HepG2 (cell line): ENCODE measurements around the gene RGS7. TPM values are rescaled to one million over a fixed set of nuclear protein-coding genes. Genes with fewer than 3 reads are reported as not detected.
"Not testable (repeated sequence)": the region's sequence is repeated elsewhere in the genome, so short reads cannot be mapped to it uniquely, and the experiment has no call there.

Source experiments
- ATAC-seq: fragments of 200-7000 bp; cut with Tn5 transposase; 3 replicates; pipeline ENCODE4 v1.9.1; 2020; ENCODE audit warnings: mild to moderate bottlenecking, moderate library complexity
- BruUV-seq: library from RNA; stranded (reverse); fragments of 400-500 nt; replicated peaks from 2 replicates; lab custom pipeline; 2021; lab: Mats Ljungman, UMichigan
- CTCF ChIA-PET: fragments of 300-600 bp; formaldehyde crosslinking; extraction: SDS; loops from one replicate; lab custom pipeline; 2021; ENCODE audit warnings: low total read pairs, inconsistent platforms, low intra/inter-chr PET ratio; lab: Yijun Ruan, JAX
- POLR2A ChIA-PET: fragments of 350-600 bp; sonication (Branson Sonifier 250); formaldehyde crosslinking; loops from one replicate; lab custom pipeline; 2020; ENCODE audit warnings: antibody characterized with exemption, inconsistent platforms; lab: Yijun Ruan, JAX
- DNase-seq: peaks from one replicate; pipeline ENCODE4 v3.0.0-alpha.2; 2015; ENCODE audit warnings: low spot score
- FAIRE-seq: peaks from 3 replicates; lab custom pipeline; 2011; peaks lifted over from hg19 to GRCh38; lab: Jason Lieb, UNC
- H2AFZ ChIP-seq: one replicate; pipeline ENCODE4 v1.6.1; 2011; ENCODE audit warnings: low read length, inconsistent platforms
- H3K27ac ChIP-seq: fragments of 300-600 bp; 3 replicates; pipeline ENCODE4 v1.8.0; 2011; ENCODE audit warnings: mixed run types, mild to moderate bottlenecking, mixed read lengths, low read length, inconsistent platforms; ENCODE audit not compliant: insufficient read depth; ENCODE audit errors: extremely low read length
- H3K27me3 ChIP-seq, 2 experiments: fragments of 200-600 bp in 1 of 2; 2 replicates in 1 of 2; 3 replicates in 1 of 2; pipeline versions ENCODE4 v1.6.0 to v1.8.0; 2011; ENCODE audit warnings: low read length in 2 of 2, mild to moderate bottlenecking in 2 of 2, moderate library complexity in 2 of 2, inconsistent platforms in 1 of 2; ENCODE audit not compliant: insufficient read depth in 2 of 2, control insufficient read depth in 1 of 2
- H3K36me3 ChIP-seq, 2 experiments: fragments of 200-600 bp in 1 of 2; replicated peaks in 1 of 2; 2 replicates in 1 of 2; 3 replicates in 1 of 2; pipeline versions ENCODE4 v1.5.1 to v1.8.0; 2011; ENCODE audit warnings: low read length in 2 of 2, inconsistent platforms in 1 of 2; ENCODE audit not compliant: insufficient read depth in 2 of 2, control insufficient read depth in 1 of 2
- H3K4me1 ChIP-seq: 2 replicates; pipeline ENCODE4 v1.5.1; 2012; ENCODE audit warnings: low read length, inconsistent platforms; ENCODE audit not compliant: insufficient read depth
- H3K4me2 ChIP-seq: 2 replicates; pipeline ENCODE4 v1.6.0; 2011; ENCODE audit warnings: low read depth, low read length, inconsistent platforms
- H3K4me3 ChIP-seq, 3 experiments: fragments of 200-600 bp in 1 of 3; sonication (generic), shearing (Covaris generic) in 1 of 3; replicated peaks in 1 of 3; 2 replicates each; pipeline ENCODE4 v1.5.1; 2011 to 2016; ENCODE audit warnings: low read length in 3 of 3, inconsistent platforms in 2 of 3, low read depth in 2 of 3, mild to moderate bottlenecking in 2 of 3, control low read depth in 1 of 3, mixed read lengths in 1 of 3; ENCODE audit not compliant: insufficient read depth in 1 of 3
- H3K79me2 ChIP-seq: one replicate; pipeline ENCODE4 v1.6.1; 2011; ENCODE audit warnings: low read length, inconsistent platforms; ENCODE audit not compliant: insufficient read depth
- H3K9ac ChIP-seq: 2 replicates; pipeline ENCODE4 v1.6.0; 2011; ENCODE audit warnings: mild to moderate bottlenecking, low read depth, low read length, inconsistent platforms; ENCODE audit not compliant: insufficient read depth
- H3K9me3 ChIP-seq: 2 replicates; pipeline ENCODE4 v1.5.1; 2012; ENCODE audit warnings: mild to moderate bottlenecking, low read length
- H4K20me1 ChIP-seq: 2 replicates; pipeline ENCODE4 v1.6.0; 2011; ENCODE audit warnings: inconsistent platforms, mild to moderate bottlenecking, low read length, moderate library complexity; ENCODE audit not compliant: insufficient read depth
- EHMT2 ChIP-seq: fragments of 200-600 bp; sonication (generic); IDR thresholded peaks from 2 replicates; pipeline ENCODE4 v1.7.0; 2017; ENCODE audit warnings: antibody characterized with exemption, low read depth, low read length, borderline replicate concordance
- FIP1L1 ChIP-seq: fragments of 200-400 bp; formaldehyde crosslinking; IDR thresholded peaks from 2 replicates; pipeline ENCODE4 v1.6.1; 2018; ENCODE audit warnings: low read depth, mild to moderate bottlenecking, low read length, moderate library complexity, borderline replicate concordance; ENCODE audit not compliant: insufficient read depth
- SATB2 ChIP-seq: sonication (generic); formaldehyde crosslinking; IDR thresholded peaks from 2 replicates; pipeline ENCODE4 v1.5.0; 2020; ENCODE audit warnings: missing genetic modification reagents
- SMYD3 ChIP-seq: sonication (generic); formaldehyde crosslinking; IDR thresholded peaks from 2 replicates; pipeline ENCODE4 v1.8.1; 2023; ENCODE audit warnings: mild to moderate bottlenecking, missing genetic modification reagents
- SRSF9 ChIP-seq: fragments of 200-400 bp; formaldehyde crosslinking; IDR thresholded peaks from 2 replicates; pipeline ENCODE4 v1.6.1; 2018; ENCODE audit warnings: borderline replicate concordance, mild to moderate bottlenecking, low read depth, low read length; ENCODE audit not compliant: insufficient read depth, poor library complexity, severe bottlenecking
- SUZ12 ChIP-seq: fragments of 150-350 bp; IDR thresholded peaks from 2 replicates; pipeline ENCODE4 v1.6.1; 2014; ENCODE audit warnings: low read depth, low read length
- WGBS: methylation state at CpG from one replicate; pipeline ENCODE4 v1.1.6; 2017; ENCODE audit warnings: low lambda C conversion rate; 5-methylcytosine and 5-hydroxymethylcytosine counted together
- in situ Hi-C: cut with HindIII; loops from 2 replicates; pipeline ENCODE4 v1.10.0; 2017; ENCODE audit warnings: low pct_unique_long_range_greater_than_20kb; ENCODE audit not compliant: extremely low pct_ligation_motif_present
- intact Hi-C: fragments of 100-400 bp; cut with micrococcal nuclease; formaldehyde crosslinking; loops from one replicate; pipeline ENCODE4 v1.10.0; 2022; ENCODE audit not compliant: unreplicated experiment
- polyA plus RNA-seq, 8 experiments: library from polyadenylated mRNA; depleted of rRNA in 3 of 8; stranded (reverse) in 7 of 8; unstranded in 1 of 8; fragments of >200 nt; fragmentation: Illumina TruSeq in 4 of 8; extraction: Trizol in 4 of 8; gene quantifications; 2 replicates each; pipeline versions ENCODE4 v1.2.1 to v1.2.3, GENCODE V29; 2011 to 2016; ENCODE audit warnings: low read depth in 4 of 8, missing spikeins in 1 of 8, mixed read lengths in 1 of 8; ENCODE audit not compliant: insufficient read depth in 1 of 8
- total RNA-seq, 5 experiments: library from RNA; depleted of rRNA; stranded (reverse); fragments of >200 nt; fragmentation: Illumina TruSeq; extraction: Trizol; gene quantifications; 2 replicates each; pipeline ENCODE4 v1.2.3, GENCODE V29; 2016; ENCODE audit warnings: low read depth in 1 of 5
- TF ChIP-seq, protein P1 (sequence below): IDR thresholded peaks from 2 replicates; pipeline ENCODE4 v1.6.1; 2016

Gene RGS7
- total and polyA plus RNA-seq, 2 of the 13 experiments (the other 11 are each of a cell fraction or from before 2014, with no cell fraction given): not detected

DNA sequence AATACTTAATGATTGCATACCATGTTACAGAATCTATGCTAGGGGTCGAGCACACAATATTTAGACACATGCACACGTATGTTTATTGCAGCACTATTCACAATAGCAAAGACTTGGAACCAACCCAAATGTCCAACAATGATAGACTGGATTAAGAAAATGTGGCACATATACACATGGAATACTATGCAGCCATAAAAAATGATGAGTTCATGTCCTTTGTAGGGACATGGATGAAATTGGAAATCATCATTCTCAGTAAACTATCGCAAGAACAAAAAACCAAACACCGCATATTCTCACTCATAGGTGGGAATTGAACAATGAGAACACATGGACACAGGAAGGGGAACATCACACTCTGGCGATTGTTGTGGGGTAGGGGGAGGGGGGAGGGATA is 191.7 kb downstream of the RGS7 start:
- H3K4me2 ChIP-seq, H3K9ac ChIP-seq, DNase-seq, POLR2A ChIA-PET, H3K4me3 ChIP-seq, H2AFZ ChIP-seq, intact Hi-C loops, FAIRE-seq, H3K27me3 ChIP-seq, in situ Hi-C loops, H4K20me1 ChIP-seq, H3K36me3 ChIP-seq, BruUV-seq, H3K27ac ChIP-seq, H3K9me3 ChIP-seq, H3K79me2 ChIP-seq, CTCF ChIA-PET, H3K4me1 ChIP-seq, ATAC-seq: not testable (repeated sequence)
- 18% methylated on average over 5 of the region's 5 CpGs for WGBS

DNA sequence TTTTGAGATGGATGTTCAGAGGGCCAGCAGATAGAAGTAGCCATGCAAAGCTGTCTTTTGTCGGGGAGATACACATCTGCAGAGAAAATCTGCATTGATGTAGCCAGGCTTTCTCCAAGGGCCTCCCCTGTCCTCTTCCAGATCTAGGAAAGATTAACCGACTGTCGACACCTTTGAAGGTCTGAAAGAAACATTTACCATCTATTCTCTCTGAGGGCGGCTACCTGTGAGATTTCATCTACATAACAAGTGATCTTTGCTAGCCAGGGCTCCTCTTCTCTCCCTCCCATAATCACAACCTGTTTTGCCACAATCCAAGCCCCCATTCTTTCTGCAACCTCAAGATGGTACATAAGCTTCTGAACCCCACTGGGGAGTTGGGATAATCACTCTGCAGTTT is 193.6 kb downstream of the RGS7 start:
- Histone ChIP-seq H3K4me2 (no peak overlapping the region), H3K27ac (no peak overlapping the region), H3K4me3 (no peak overlapping the region), H3K27me3 (no peaks in the 10 kb centered on the region), H3K9me3 (no peaks in the 10 kb centered on the region), H3K9ac (no peak overlapping the region), H3K4me1 (no peaks in the 10 kb centered on the region), H4K20me1 (no peaks in the 10 kb centered on the region), H2AFZ (no peak overlapping the region), H3K36me3 (no peaks in the 10 kb centered on the region), H3K79me2 (no peaks in the 10 kb centered on the region)
- ChIA-PET CTCF (no interaction called here), POLR2A (no interaction called here)
- in situ Hi-C loops: no loop called here
- TF ChIP-seq, protein P1, sequence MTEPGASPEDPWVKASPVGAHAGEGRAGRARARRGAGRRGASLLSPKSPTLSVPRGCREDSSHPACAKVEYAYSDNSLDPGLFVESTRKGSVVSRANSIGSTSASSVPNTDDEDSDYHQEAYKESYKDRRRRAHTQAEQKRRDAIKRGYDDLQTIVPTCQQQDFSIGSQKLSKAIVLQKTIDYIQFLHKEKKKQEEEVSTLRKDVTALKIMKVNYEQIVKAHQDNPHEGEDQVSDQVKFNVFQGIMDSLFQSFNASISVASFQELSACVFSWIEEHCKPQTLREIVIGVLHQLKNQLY (CRISPR knock-in tag): no peak
- TF ChIP-seq SUZ12 (no peak), SATB2 (CRISPR knock-in tag) (no peak), EHMT2 (no peak), SRSF9 (no peak), SMYD3 (CRISPR knock-in tag) (no peak), FIP1L1 (no peak)
- BruUV-seq: no TSS peak
- 6% methylated on average over 4 of the region's 4 CpGs for WGBS
- ATAC-seq (no peak), DNase-seq (no peak), FAIRE-seq (no peak)
- intact Hi-C loops: no loop called here
